GM13977 (cell line): Measurements from ENCODE around the gene GNAI2.

Experiments
- DNase-seq: peaks from one replicate; pipeline ENCODE4 v3.0.0; 2012; ENCODE audit warnings: low spot score
- in situ Hi-C: fragments of 300-500 bp; cut with MboI; formaldehyde crosslinking; loops from one replicate; pipeline ENCODE4 v1.12.0; 2022; ENCODE audit warnings: low sequenced_read_pairs, low pct_unique_long_range_greater_than_20kb, mixed read lengths, inconsistent platforms; ENCODE audit not compliant: unreplicated experiment
- TF ChIP-seq, protein P1 (sequence below): IDR thresholded peaks from 2 replicates; pipeline ENCODE4 v1.5.1; 2012; ENCODE audit warnings: mild to moderate bottlenecking, control low read depth; ENCODE audit not compliant: insufficient read depth; ENCODE audit errors: extremely low read depth, missing control alignments

The GNAI2 gene

DNA sequence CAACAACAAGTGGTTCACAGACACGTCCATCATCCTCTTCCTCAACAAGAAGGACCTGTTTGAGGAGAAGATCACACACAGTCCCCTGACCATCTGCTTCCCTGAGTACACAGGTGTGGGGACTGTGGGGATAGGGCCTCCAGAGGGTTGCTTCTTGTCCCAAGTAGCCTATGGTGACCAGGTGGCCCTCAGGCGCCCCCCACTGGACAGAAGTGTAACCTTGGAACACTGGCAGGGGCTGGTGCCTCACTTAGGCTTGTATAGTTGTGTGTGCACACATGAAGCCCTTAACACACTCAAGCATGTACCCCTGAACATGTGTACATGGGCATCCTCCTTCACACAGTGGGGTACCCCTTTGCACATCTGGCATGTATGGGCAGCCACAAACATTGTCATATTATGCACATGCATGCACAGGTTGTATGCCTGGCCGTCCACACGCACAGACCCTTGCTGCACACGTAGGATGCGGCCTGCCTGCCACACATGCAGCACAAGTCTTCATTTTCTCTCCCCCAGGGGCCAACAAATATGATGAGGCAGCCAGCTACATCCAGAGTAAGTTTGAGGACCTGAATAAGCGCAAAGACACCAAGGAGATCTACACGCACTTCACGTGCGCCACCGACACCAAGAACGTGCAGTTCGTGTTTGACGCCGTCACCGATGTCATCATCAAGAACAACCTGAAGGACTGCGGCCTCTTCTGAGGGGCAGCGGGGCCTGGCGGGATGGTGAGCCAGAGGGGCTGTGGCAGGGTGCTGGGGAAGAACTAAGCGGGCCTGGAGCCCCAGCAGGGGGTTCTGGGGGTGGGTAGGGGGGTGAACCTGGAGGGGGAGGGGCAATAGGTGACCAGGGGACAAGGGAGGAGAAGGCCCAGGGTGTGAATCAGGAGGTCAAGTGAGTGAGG is 21.2 kb downstream of the GNAI2 start:
- no peak for DNase-seq
- in situ Hi-C loops = no loop called here
- TF ChIP-seq, protein P1, sequence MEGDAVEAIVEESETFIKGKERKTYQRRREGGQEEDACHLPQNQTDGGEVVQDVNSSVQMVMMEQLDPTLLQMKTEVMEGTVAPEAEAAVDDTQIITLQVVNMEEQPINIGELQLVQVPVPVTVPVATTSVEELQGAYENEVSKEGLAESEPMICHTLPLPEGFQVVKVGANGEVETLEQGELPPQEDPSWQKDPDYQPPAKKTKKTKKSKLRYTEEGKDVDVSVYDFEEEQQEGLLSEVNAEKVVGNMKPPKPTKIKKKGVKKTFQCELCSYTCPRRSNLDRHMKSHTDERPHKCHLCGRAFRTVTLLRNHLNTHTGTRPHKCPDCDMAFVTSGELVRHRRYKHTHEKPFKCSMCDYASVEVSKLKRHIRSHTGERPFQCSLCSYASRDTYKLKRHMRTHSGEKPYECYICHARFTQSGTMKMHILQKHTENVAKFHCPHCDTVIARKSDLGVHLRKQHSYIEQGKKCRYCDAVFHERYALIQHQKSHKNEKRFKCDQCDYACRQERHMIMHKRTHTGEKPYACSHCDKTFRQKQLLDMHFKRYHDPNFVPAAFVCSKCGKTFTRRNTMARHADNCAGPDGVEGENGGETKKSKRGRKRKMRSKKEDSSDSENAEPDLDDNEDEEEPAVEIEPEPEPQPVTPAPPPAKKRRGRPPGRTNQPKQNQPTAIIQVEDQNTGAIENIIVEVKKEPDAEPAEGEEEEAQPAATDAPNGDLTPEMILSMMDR = peak; percentile 51

DNA sequence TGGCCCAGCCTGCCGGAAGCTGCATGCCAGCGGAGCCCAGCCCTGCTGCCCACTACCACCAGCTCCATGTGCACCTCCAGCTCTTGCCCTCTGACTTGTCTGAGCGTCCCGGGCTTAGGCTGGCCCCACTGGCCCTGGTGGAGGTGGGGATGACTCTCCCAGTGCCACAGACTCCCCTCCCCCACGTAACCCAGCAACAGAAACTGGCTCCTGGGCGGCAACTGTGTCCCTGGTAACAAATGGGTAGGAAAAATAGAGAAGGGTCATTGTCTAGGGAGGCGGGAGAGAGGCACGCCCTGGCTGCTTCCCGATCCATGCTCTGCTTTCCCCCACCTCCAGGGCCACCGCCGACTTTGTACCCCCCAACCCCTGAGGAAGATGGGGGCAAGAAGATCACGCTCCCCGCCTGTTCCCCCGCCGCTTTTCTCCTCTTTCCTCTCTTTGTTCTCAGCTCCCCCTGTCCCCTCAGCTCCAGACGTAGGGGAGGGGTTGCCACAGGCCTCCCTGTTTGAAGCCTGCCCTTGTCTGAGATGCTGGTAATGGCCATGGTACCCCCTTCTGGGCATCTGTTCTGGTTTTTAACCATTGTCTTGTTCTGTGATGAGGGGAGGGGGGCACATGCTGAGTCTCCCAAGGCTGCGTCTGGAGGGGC is 22.2 kb downstream of the GNAI2 start:
- no peak for DNase-seq
- in situ Hi-C loops = no loop called here
- TF ChIP-seq, protein P1 = no peak

DNA sequence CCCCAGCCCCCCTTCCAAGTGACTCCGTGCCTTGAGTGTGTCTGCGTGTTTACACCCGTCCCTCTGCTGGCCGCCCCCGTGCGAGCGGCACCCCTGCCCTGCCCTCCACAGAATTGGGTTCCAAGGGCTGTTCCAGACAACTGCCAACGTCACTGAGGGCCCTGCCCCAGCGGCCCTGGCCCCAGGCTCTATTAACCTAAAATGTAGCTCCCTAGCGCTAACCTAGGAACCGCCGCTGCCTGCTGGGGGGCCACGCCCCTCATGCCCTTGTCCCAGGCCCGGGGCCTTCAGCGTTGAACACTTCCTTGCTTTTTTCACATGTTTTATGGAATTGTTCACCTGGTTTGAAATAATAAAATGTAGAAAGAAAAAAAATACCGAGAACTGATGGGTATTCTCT is 23.0 kb downstream of the GNAI2 start:
- in situ Hi-C loops = no loop called here
- TF ChIP-seq, protein P1 = no peak
- DNase-seq = no peak

DNA sequence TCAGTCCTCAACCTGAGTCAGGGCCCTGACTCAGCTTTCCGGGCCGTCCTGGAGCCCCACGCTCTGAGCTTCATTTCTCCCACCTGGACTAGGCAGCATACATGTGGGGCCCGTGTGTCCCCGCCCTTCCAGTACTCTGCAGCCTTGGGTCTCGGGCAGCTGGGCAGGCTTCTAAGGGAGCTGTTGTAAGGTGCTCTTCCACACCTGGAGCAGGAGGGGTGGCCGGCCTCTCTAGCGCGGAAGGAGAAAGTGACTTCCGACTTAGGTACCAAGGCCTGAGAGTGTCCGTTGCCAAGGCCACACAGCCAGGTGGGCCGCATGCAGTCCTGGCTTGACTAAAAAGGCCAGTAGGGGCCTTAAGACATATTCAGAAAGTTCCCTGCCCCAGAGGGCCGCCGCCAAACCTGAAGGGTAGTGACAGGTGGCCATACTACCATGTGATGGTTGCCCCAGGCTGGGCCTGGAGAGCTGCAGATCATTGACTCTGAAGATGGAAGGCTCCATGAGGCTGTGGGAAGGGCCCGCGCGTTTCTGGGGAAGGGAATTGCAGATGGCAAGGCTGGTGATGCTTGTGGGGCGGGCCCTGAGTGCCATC is 23.5 kb downstream of the GNAI2 start:
- no peak for DNase-seq
- TF ChIP-seq, protein P1 = no peak

DNA sequence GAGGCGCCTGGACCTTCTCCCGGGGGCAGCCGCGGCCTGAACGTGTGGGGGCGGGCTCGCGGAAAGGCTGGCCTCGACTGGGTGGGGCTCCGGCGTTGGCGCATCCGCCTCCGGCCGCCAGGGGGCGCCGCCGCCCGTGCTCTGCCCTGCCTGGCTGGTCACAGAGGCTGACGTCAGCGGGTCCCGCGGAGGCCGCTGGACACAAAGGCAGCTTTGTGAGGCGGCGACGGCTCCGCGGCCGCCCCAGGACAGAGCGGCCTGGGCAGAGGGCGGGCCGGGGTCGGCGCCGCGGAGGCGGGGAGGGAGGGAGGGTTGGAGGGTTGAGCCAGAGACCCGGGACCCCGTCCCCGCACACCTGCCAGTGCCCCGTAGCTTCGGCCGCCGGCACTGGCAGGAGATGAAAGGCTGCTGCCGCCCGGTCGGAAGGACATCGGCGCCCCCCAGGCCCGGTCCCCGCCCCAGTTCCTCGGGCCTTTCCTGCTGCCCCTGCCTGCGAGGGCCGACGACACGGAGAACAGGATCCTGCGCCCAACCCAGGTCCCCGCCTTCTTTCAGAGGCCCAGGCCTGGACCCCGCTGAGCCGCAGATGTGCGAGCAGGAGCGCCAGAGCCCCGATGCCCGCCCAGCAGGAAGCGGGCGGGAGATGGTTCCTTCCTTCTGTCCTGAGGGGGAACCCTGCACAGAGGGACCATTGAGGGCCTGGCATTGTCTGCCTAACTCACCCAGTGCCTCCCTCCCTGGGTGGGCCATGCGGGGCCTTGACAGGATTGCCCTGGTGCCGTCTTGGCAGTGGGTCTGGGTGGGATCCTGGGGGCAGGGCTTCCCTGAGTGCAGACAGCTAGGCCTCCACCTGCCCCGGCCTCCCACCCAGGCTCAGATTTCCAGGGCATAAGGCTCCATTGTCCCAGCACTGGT is 24.3 kb downstream of the GNAI2 start:
- in situ Hi-C loops = no loop called here
- TF ChIP-seq, protein P1 = peak; percentile 99
- peak; percentile 99 for DNase-seq

More for the DNA sequence above, 23.5 kb downstream of the GNAI2 start:
- in situ Hi-C loops = no loop called here
